Neural crest cell (in vitro differentiated cells): Measurements from ENCODE around the gene LUZP1. TPM values are rescaled to one million over a fixed set of nuclear protein-coding genes. Genes with fewer than 3 reads are reported as not detected.

Experiments
- DNase-seq: peaks from one replicate; pipeline ENCODE4 v3.0.0; 2021; ENCODE audit warnings: low read depth, mixed read lengths, low spot score
- H3K27ac Mint-ChIP-seq: one replicate; pipeline ENCODE4 v1.8.0; 2021; ENCODE audit warnings: mild to moderate bottlenecking, mixed read lengths; ENCODE audit not compliant: unreplicated experiment
- H3K27me3 Mint-ChIP-seq: 2 replicates; pipeline ENCODE4 v1.8.0; 2021; ENCODE audit warnings: low read depth, mild to moderate bottlenecking, mixed read lengths
- H3K36me3 Mint-ChIP-seq: 2 replicates; pipeline ENCODE4 v1.8.0; 2021; ENCODE audit warnings: low read depth, mild to moderate bottlenecking, mixed read lengths
- H3K4me1 Mint-ChIP-seq: 2 replicates; pipeline ENCODE4 v1.8.0; 2021; ENCODE audit warnings: mixed read lengths
- H3K4me3 Mint-ChIP-seq: one replicate; pipeline ENCODE4 v1.8.0; 2021; ENCODE audit warnings: mild to moderate bottlenecking, mixed read lengths
- H3K9me3 Mint-ChIP-seq: 2 replicates; pipeline ENCODE4 v1.8.0; 2021; ENCODE audit warnings: mixed read lengths
- CTCF ChIP-seq: fragments of 200-600 bp; sonication (generic); conservative IDR thresholded peaks from 2 replicates; pipeline ENCODE4 v1.5.0; 2021; ENCODE audit warnings: antibody characterized with exemption, mild to moderate bottlenecking
- microRNA-seq: library from miRNA; unstranded; fragments of <30 nt; microRNA quantifications from one replicate; pipeline ENCODE4, GENCODE V29; 2020
- total RNA-seq: library from RNA; stranded (reverse); gene quantifications from 2 replicates; pipeline ENCODE4 v1.2.1, GENCODE V29; 2021

The LUZP1 gene
- total RNA-seq, 1 donor from 2014 or later = 31.4 TPM

DNA sequence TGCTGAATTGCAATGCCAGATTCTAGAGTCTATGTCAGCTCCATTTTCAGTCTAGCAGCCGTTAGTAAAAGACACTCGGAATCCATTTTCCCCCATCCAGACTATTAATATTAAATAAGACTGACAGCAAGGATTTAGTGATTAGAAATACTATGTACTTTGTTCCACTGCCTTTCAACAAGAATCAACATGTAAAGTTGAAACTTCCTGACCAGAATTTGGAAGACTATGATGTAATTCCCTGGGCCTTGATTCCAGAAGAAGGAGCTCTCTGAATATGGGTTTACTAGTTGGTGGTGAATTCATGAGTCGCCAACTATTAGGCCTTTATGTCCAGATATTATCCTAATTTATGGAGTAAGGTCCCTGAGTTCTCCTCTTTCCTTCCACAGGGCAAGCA is 124.6 kb downstream of the LUZP1 start:
- Mint-ChIP-seq H3K27ac (no peak overlapping the region), H3K27me3 (no peaks in the 10 kb centered on the region), H3K9me3 (no peaks in the 10 kb centered on the region), H3K36me3 (peaks cover 6% of the 10 kb centered on the region), H3K4me1 (peaks cover 26% of the 10 kb centered on the region), H3K4me3 (no peak overlapping the region)
- no peak for TF ChIP-seq CTCF
- no peak for DNase-seq

DNA sequence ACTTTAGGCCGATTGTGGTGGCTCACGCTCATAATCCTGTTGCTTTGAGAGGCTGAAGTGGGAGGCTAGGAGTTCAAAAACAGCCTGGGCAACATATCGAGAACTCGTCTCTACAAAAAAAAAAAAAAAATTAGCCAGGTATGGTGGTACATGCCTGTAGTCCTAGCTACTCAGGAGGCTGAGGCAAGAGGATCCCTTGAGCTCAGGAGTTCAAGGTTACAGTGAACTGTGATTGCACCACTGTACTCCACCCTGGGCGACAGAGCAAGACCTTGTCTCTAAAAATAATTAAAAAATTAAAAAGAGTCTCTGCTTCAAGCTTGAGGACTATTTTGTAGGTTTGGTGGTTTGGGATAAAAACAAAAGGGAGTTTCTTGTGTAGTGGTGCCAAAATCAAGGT is 128.1 kb downstream of the LUZP1 start:
- Mint-ChIP-seq H3K27ac (no peak overlapping the region), H3K4me1 (peaks cover 48% of the 10 kb centered on the region), H3K36me3 (peaks cover 4% of the 10 kb centered on the region), H3K9me3 (no peaks in the 10 kb centered on the region), H3K4me3 (no peak overlapping the region), H3K27me3 (no peaks in the 10 kb centered on the region)
- no peak for DNase-seq
- no peak for TF ChIP-seq CTCF

GRCh38 chr1:23039308-23039826 is 129.3 kb downstream of the LUZP1 start:
- TF ChIP-seq CTCF = no peak
- H3K27me3 Mint-ChIP-seq = no peaks in the 10 kb centered on the region
- peaks cover 46% of the 10 kb centered on the region for H3K4me1 Mint-ChIP-seq
- no peak for DNase-seq
- H3K27ac Mint-ChIP-seq = no peak overlapping the region
- no peaks in the 10 kb centered on the region for H3K9me3 Mint-ChIP-seq
- H3K4me3 Mint-ChIP-seq = no peak overlapping the region
- H3K36me3 Mint-ChIP-seq = peaks cover 4% of the 10 kb centered on the region

GRCh38 chr1:23037081-23037740 is 131.4 kb downstream of the LUZP1 start:
- Mint-ChIP-seq H3K27me3 (no peaks in the 10 kb centered on the region), H3K36me3 (peaks cover 4% of the 10 kb centered on the region), H3K9me3 (no peaks in the 10 kb centered on the region), H3K4me1 (peaks cover 42% of the 10 kb centered on the region), H3K27ac (no peak overlapping the region), H3K4me3 (no peak overlapping the region)
- TF ChIP-seq CTCF = no peak
- no peak for DNase-seq

GRCh38 chr1:23035823-23036452 is 132.7 kb downstream of the LUZP1 start:
- Mint-ChIP-seq H3K27me3 (no peaks in the 10 kb centered on the region), H3K4me1 (peaks cover 42% of the 10 kb centered on the region), H3K4me3 (no peak overlapping the region), H3K27ac (no peak overlapping the region), H3K36me3 (peaks cover 4% of the 10 kb centered on the region), H3K9me3 (no peaks in the 10 kb centered on the region)
- TF ChIP-seq CTCF = no peak
- DNase-seq = no peak

Small RNAs within 50 kb of the gene (microRNA-seq; reads per million reads assigned to microRNA genes)
- gene MIR3115 = 62.8 reads per million, percentile 54 among the genes with 10 or more reads in this experiment
- gene MIR4419A = not detected

Other genes starting within 250 kb of the LUZP1 start
- not detected in 2 replicates for gene LACTBL1, start 196.0 kb downstream of the LUZP1 start, total RNA-seq
- not detected in 2 replicates for gene TEX46, start 153.0 kb downstream of the LUZP1 start, total RNA-seq
- gene KDM1A, start 149.4 kb downstream of the LUZP1 start, total RNA-seq = 256 and 258 TPM in 2 replicates
- not detected in 2 replicates for gene HTR1D, start 48.6 kb upstream of the LUZP1 start, total RNA-seq
- 293 and 305 TPM in 2 replicates for gene HNRNPR, start 175.4 kb upstream of the LUZP1 start, total RNA-seq
- 9.2 and 10.0 TPM in 2 replicates for gene ZNF436, start 201.0 kb upstream of the LUZP1 start, total RNA-seq